ENCODE data around the gene FLG. TPM values are rescaled to one million over a fixed set of nuclear protein-coding genes. Genes with fewer than 3 reads are reported as not detected.

Gene FLG
- total and polyA plus RNA-seq, 10 of the 15 experiments (the other 5 are each of a cell fraction or from before 2014, with no cell fraction given) = not detected

GRCh38 chr1:152335399-152335798, 10.4 kb upstream of the FLG start (continued):
- TF ChIP-seq PAX8 (IDR thresholded peaks at IDR 0.05) (no peak), CBFB (IDR thresholded peaks at IDR 0.05; ENCODE audit: low read depth) (no peak), EED (IDR thresholded peaks at IDR 0.05; ENCODE audit: low read depth) (no peak), RELA (IDR thresholded peaks at IDR 0.05; ENCODE audit: borderline replicate concordance, partially characterized antibody) (no peak), ZNF274 (IDR thresholded peaks at IDR 0.05; ENCODE audit: insufficient read depth, insufficient read length) (no peak), NFXL1 (IDR thresholded peaks at IDR 0.05; ENCODE audit: borderline replicate concordance) (no peak), NFYB (IDR thresholded peaks at IDR 0.05; ENCODE audit: insufficient read depth, low read depth, low read length) (no peak)

- ChIA-PET SMC1A (ENCODE audit: uncharacterized antibody, unreplicated experiment) (no interaction called here), POLR2A (no interaction called here), CTCF (interaction anchor here (1.4 kb wide), 1 partner anchor 19 kb away, joined by 5 read pairs; no protein-coding TSS in a partner anchor), RAD21 (ENCODE audit: unreplicated experiment) (no interaction called here)
- no peak overlapping the region for H3K4me2 ChIP-seq (ENCODE audit: control insufficient read depth, insufficient read depth)
- no peak overlapping the region for H3K9ac ChIP-seq (ENCODE audit: control insufficient read depth, insufficient read depth, low read length)
- no peaks in the 10 kb centered on the region for H3K36me3 ChIP-seq (ENCODE audit: control insufficient read depth in 2 of 2, insufficient read depth in 2 of 2, low read length in 1 of 2)
- in situ Hi-C loops (cut with MboI) = no loop called here
- peaks cover 0 to 2% of the 10 kb centered on the region in 2 experiments; a peak in 1 of 4 replicates for H3K27me3 ChIP-seq (replicated peaks in 1 of 2; ENCODE audit: control insufficient read depth in 2 of 2, insufficient read depth in 2 of 2, low read length in 1 of 2)
- no peak overlapping the region for H2AFZ ChIP-seq (ENCODE audit: control insufficient read depth, low read depth, low read length)
- H3K4me3 ChIP-seq = no peak overlapping the region
- FAIRE-seq (no peak), ATAC-seq (no peak), DNase-seq (ENCODE audit: low read depth, low spot score) (no peak)
- no peaks in the 10 kb centered on the region for H3K9me3 ChIP-seq (replicated peaks; ENCODE audit: control insufficient read depth, insufficient read depth, low read length)
- no peaks in the 10 kb centered on the region for H4K20me1 ChIP-seq (ENCODE audit: control insufficient read depth, insufficient read depth)
- H3K79me2 ChIP-seq (ENCODE audit: control insufficient read depth, insufficient read depth, low read length) = no peaks in the 10 kb centered on the region
- intact Hi-C loops (cut with micrococcal nuclease; ENCODE audit: unreplicated experiment) = no loop called here
- 0% methylated on average over 1 of the region's 1 CpG for WGBS (ENCODE audit: insufficient coverage, insufficient replicate concordance, low lambda C conversion rate, missing lambda C conversion rate)
- no peaks in the 10 kb centered on the region for H3K4me1 ChIP-seq (ENCODE audit: control insufficient read depth, insufficient read depth, low read length)
- no peak overlapping the region for H3K27ac ChIP-seq (ENCODE audit: control insufficient read depth, insufficient read depth)
- BruUV-seq (replicated peaks) = no TSS peak
- TF ChIP-seq MYB (IDR thresholded peaks at IDR 0.05; ENCODE audit: borderline replicate concordance, low read depth, low read length) (no peak), MEF2A (IDR thresholded peaks at IDR 0.05; ENCODE audit: insufficient read depth, low read depth, low read length) (no peak), TARDBP (IDR thresholded peaks at IDR 0.05; ENCODE audit: borderline replicate concordance) (no peak), FOS (IDR thresholded peaks at IDR 0.05; ENCODE audit: borderline replicate concordance, extremely low read depth, insufficient read length) (no peak), NFIC (IDR thresholded peaks at IDR 0.05; ENCODE audit: low read depth, low read length) (no peak), GATAD2B (conservative IDR thresholded peaks at IDR 0.05; ENCODE audit: low read depth) (no peak), ATF3 (IDR thresholded peaks at IDR 0.05; ENCODE audit: borderline replicate concordance, extremely low read depth, low read depth, low read length) (no peak), MAX (IDR thresholded peaks at IDR 0.05; ENCODE audit: low read depth, low read length) (no peak), TCF7 (IDR thresholded peaks at IDR 0.05; ENCODE audit: borderline replicate concordance) (no peak)
Measured at GRCh38 chr1:152328801-152329391, 3.9 kb upstream of the FLG start.
